ENCODE measurements around the gene ARMC7. TPM values are rescaled to one million over a fixed set of nuclear protein-coding genes. Genes with fewer than 3 reads are reported as not detected.
A peak's percentile ranks its signal among the peaks of the same experiment; 100 is the strongest.

Gene ARMC7
- total RNA-seq, 1 experiment from 2014 or later = 22.8 TPM

- Histone ChIP-seq H2AK5ac (ENCODE audit: insufficient read length, low read length) (no peak overlapping the region), H3K14ac (ENCODE audit: insufficient read depth, low read length) (no peak overlapping the region), H3K79me2 (ENCODE audit: insufficient read depth, low read length) (no peaks in the 10 kb centered on the region), H3K56ac (ENCODE audit: insufficient read length, low read depth, low read length) (no peak overlapping the region), H3K27ac (ENCODE audit: insufficient read length, low read depth, low read length) (no peak overlapping the region), H4K20me1 (ENCODE audit: control insufficient read depth, insufficient read depth, insufficient read length) (no peaks in the 10 kb centered on the region), H3K9me3 (ENCODE audit: control insufficient read depth, low read depth, low read length) (no peaks in the 10 kb centered on the region), H3K23me2 (ENCODE audit: insufficient read length, low read depth, low read length, poor library complexity, severe bottlenecking) (no peaks in the 10 kb centered on the region), H2BK120ac (ENCODE audit: low read depth, low read length, poor library complexity, severe bottlenecking) (no peak overlapping the region), H3K4me1 (ENCODE audit: insufficient read depth, low read length) (no peaks in the 10 kb centered on the region), H3K9ac (ENCODE audit: extremely low read depth, insufficient read length, low read length) (no peak overlapping the region), H4K91ac (ENCODE audit: insufficient read length, low read depth, low read length) (no peak overlapping the region), H4K8ac (replicated peaks; ENCODE audit: insufficient read length, low read depth, low read length) (no peak overlapping the region), H3K4ac (ENCODE audit: low read depth, low read length) (no peak overlapping the region), H4K5ac (ENCODE audit: insufficient read length, low read depth, low read length) (no peak overlapping the region), H3K27me3 (ENCODE audit: insufficient read depth, low read length) (no peaks in the 10 kb centered on the region), H3T11ph (ENCODE audit: low read length) (no peak overlapping the region), H2AFZ (ENCODE audit: low read length) (no peak overlapping the region), H2BK12ac (ENCODE audit: insufficient read length, low read depth, low read length) (no peak overlapping the region), H3K4me2 (ENCODE audit: insufficient read depth, insufficient read length, low read length) (no peak overlapping the region), H3K79me1 (ENCODE audit: insufficient read depth, low read depth, low read length, poor library complexity, severe bottlenecking) (peaks cover 6% of the 10 kb centered on the region), H2BK15ac (ENCODE audit: low read depth, low read length) (no peak overlapping the region), H3K23ac (ENCODE audit: insufficient read length, low read depth, low read length) (no peak overlapping the region), H2BK5ac (ENCODE audit: insufficient read length, low read length) (no peak overlapping the region), H2BK20ac (ENCODE audit: low read depth, low read length, poor library complexity, severe bottlenecking) (no peak overlapping the region), H3K18ac (ENCODE audit: insufficient read length, low read depth, low read length) (no peak overlapping the region)
- H3K27ac Mint-ChIP-seq = peak overlapping the region; percentile 11 to 79 (median 43); a peak in 2 of 7 replicates
- H3K9me3 Mint-ChIP-seq = no peaks in the 10 kb centered on the region
- no peaks in the 10 kb centered on the region; the same call in 1 of the 2 replicates for H3K27me3 Mint-ChIP-seq (ENCODE audit: low read depth)
- WGBS (ENCODE audit: extremely low coverage, insufficient read length, low lambda C conversion rate) = no CpG with 5 or more reads among the region's 14 CpGs
- H3K36me3 Mint-ChIP-seq (ENCODE audit: insufficient read depth in 1 of 3, low read depth in 3 of 3) = peaks cover 10 to 39% (median 21%) of the 10 kb centered on the region in 3 experiments; a peak in 6 of 7 replicates
- TF ChIP-seq CTCF (conservative IDR thresholded peaks at IDR 0.05) = no peak
- peaks cover 8 to 11% of the 10 kb centered on the region in 2 experiments for H3K4me1 Mint-ChIP-seq
- no peak overlapping the region for H3K4me3 Mint-ChIP-seq
- no peak for DNase-seq
Observed at GRCh38 chr17:75118307-75118706, 8.5 kb downstream of the ARMC7 start.
